HFF-Myc (cell line): ENCODE results near the gene IRF2BPL.

Experiments used
- DNase-seq: peaks from one replicate; pipeline ENCODE4 v3.0.0-alpha.2; 2011; ENCODE audit warnings: low read depth; ENCODE audit errors: extremely low read depth
- H3K4me3 ChIP-seq: replicated peaks from 2 replicates; pipeline ENCODE4 v1.5.1; 2011; ENCODE audit warnings: low read depth, mild to moderate bottlenecking, control low read depth, low read length
- CTCF ChIP-seq: IDR thresholded peaks from 2 replicates; pipeline ENCODE4 v1.5.1; 2012; ENCODE audit warnings: mild to moderate bottlenecking, low read depth, low read length, control low read depth; ENCODE audit errors: missing control alignments

Gene IRF2BPL

GRCh38 chr14:76977793-76978720 lies 50.5 kb downstream of the IRF2BPL start:
- TF ChIP-seq CTCF, result no peak
- no peak overlapping the region for H3K4me3 ChIP-seq
- no peak for DNase-seq

GRCh38 chr14:76976240-76977005 lies 52.1 kb downstream of the IRF2BPL start:
- no peak for TF ChIP-seq CTCF

GRCh38 chr14:76975812-76976211 lies 52.7 kb downstream of the IRF2BPL start:
- DNase-seq, result no peak
- no peak overlapping the region for H3K4me3 ChIP-seq
- no peak for TF ChIP-seq CTCF

More at GRCh38 chr14:76976240-76977005, 52.1 kb downstream of the IRF2BPL start:
- H3K4me3 ChIP-seq, result no peak overlapping the region
- DNase-seq, result no peak

GRCh38 chr14:76975051-76975450 lies 53.5 kb downstream of the IRF2BPL start:
- no peak for DNase-seq
- H3K4me3 ChIP-seq, result no peak overlapping the region
- no peak for TF ChIP-seq CTCF
